AG09319 (cell line): ENCODE measurements around the gene TREML4.
"Not testable (repeated sequence)": the region's sequence is repeated elsewhere in the genome, so short reads cannot be mapped to it uniquely, and the experiment has no call there.

Experiments
- DNase-seq: peaks from one replicate; pipeline ENCODE4 v3.0.0-alpha.2; 2010; ENCODE audit warnings: low read depth; ENCODE audit errors: extremely low read depth
- TF ChIP-seq, protein P1 (sequence below): IDR thresholded peaks from 2 replicates; pipeline ENCODE4 v1.5.1; 2011; ENCODE audit warnings: low read depth, mild to moderate bottlenecking, inconsistent platforms, low read length, moderate library complexity

TREML4 gene

DNA sequence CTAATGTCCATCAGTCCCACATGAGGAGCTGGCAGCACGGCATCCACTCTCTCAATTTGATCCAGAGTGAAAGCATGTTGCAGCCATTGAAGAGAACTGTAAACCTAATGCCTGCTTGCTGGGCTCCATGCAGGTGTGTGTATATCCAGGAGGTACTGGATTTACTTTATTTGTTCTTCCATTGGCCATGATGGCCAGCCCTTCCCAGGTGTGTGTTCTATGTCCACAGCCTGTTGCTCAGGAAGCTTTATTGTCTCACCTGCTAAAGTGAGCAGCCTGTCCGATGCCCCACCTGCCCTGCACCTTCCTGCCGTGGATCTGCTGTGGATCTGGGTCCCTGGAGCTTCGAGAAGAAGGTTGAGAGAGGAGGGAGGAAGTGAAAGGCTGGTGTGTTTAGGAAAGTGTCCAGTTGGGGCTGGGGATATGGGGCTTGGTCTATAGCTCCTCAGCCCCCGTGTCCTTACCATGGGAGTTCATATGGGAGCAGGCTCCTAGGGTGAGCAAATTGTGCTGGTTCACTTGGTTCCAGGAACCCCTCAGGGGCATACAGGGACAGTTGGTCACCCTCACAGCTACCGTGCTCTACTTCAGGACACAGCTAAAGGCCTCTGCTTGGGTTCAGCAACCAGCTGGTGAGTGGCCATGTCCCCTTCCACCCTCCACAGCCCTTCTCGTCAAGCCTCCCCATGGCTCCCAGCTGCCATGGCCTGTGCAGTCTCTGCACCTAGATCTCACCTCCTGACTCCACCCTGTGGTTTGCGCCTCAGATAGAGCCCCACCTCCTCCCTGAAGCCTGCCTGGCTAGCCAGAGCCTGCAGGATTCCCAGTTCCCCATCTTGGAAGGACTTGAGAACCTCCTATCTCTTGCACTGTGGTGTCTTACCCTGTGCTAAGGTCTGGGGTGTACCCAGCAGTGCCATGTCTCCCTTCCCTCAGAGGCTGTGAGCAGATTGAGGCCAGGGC, 39.9 kb upstream of the TREML4 start:
- no peak for DNase-seq
- TF ChIP-seq, protein P1, sequence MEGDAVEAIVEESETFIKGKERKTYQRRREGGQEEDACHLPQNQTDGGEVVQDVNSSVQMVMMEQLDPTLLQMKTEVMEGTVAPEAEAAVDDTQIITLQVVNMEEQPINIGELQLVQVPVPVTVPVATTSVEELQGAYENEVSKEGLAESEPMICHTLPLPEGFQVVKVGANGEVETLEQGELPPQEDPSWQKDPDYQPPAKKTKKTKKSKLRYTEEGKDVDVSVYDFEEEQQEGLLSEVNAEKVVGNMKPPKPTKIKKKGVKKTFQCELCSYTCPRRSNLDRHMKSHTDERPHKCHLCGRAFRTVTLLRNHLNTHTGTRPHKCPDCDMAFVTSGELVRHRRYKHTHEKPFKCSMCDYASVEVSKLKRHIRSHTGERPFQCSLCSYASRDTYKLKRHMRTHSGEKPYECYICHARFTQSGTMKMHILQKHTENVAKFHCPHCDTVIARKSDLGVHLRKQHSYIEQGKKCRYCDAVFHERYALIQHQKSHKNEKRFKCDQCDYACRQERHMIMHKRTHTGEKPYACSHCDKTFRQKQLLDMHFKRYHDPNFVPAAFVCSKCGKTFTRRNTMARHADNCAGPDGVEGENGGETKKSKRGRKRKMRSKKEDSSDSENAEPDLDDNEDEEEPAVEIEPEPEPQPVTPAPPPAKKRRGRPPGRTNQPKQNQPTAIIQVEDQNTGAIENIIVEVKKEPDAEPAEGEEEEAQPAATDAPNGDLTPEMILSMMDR = no peak

DNA sequence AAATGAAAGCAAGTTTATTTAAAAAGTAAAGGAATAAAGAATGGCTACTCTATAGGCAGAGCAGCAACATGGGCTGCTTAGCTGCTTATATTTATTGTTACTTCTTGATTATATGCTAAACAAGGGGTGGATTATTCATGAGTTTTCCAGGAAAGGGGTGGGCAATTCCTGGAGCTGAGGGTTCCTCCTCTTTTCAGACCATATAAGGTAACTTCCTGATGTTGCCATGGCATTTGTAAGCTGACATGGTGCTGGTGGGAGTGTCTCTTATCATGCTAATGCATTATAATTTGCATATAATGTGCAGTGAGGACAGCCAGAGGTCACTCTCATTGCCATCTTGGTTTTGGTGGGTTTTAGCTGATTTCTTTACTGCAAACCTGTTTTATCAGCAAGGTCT, 39.1 kb upstream of the TREML4 start:
- not testable (repeated sequence) for DNase-seq

DNA sequence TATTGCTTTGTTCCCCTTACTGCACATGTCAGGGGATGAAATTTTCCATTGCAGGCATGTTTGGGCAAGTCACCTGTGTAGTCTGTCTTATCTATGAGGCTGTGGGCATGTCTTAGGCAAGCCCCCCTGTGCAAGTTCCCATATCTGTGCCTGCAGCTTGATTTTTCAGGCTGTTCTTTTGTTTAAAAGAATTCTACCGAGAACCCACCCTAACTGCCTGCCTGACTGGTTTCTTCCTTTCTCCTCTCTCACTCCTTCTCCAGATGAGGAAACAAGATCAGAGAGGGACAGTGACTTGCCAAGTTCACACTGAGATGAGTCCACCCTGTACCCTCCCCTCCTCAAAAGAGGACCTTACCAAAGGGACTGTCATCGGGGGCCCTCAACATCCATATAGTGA, 38.2 kb upstream of the TREML4 start:
- TF ChIP-seq, protein P1 = no peak
- no peak for DNase-seq

DNA sequence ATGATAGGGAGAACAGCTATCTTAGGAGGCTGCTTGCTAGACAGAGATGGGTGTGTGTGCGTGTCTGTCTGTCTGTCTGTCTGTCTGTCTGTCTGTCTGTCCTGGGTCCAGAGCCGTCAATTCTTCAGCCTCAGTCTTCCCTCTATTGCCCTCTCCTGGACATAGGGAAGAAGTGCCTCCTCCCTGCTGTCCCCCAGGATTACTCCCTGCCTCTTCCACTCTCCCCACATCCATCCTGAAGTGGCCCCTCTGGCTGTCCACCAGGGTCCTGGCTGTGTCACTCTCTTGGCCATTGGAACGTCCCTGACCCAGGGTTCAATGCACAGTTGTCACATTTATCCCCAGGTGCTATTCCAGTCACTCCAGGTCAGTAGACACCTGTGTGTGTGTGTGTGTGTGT, 37.4 kb upstream of the TREML4 start:
- TF ChIP-seq, protein P1 = no peak
- DNase-seq = no peak

DNA sequence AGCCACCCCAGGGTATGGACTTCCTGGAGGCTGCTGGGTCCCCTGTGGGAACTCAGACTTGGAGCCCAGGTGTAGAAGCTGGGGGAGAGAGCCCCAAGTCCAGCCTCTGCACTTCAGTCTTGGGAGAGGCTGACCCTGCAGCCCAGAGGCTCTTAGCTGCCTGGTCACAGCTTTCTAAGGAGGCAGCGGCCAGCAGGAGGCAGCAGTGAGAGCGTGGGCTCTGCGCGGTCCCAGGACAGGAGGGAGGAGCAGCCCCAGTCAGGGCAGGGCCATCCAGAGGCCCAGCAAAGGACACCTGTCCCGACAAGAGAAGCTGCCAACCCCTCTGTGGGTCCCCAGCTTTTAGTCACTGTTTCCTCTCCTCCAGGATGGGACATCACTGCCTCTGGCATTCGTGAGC, 36.6 kb upstream of the TREML4 start:
- TF ChIP-seq, protein P1 = peak; percentile 38
- DNase-seq = no peak

DNA sequence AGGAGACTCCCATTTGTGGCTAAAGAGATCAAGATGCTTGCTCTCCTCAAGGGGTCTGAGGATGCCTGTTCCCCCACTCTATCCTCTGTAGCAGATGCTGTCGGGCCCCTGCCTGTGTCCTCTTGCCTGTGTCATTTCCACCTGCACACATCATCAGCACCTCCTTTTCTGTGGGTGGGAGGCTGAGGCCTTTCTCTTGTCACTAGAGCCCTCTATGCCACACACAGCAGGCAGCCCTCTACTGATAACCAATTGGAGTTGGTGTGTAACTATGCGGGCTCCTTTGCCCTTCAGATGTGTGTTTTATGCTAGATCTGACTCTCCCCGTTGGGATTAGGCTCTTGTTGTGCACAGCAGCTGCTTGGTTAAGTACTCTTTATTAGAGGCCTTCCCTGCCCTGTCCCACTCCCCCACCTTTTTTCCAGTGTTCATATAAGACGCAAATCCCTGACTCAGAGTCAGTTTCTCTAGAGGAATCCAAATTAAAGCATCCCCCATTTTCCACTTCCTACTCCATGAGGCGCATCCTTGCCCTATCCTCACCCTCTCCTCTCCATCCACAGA, 34.9 kb upstream of the TREML4 start:
- DNase-seq = no peak
- TF ChIP-seq, protein P1 = no peak

DNA sequence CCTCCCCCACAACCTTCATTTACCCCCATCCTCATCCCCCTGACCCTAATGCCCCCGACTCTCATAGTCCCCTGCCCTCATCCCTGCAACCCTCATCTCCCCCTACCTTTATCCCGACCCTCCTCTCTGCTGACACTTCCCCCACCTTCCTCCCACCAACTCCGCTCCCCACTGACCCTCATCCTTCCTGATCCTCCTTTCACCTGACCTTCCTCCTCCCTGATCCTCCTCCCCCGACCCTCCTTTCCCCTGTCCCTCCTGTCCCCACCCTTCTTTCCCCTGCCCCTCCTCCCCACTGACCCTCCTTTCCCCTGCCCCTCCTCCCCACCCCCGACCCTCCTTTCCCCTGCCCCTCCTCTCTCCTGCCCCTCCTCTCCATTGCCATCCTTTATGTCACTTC, 34.3 kb upstream of the TREML4 start:
- DNase-seq = no peak
- TF ChIP-seq, protein P1 = no peak
